Breast epithelium (tissue), 4 donors: ENCODE data around the gene VIP. TPM values are rescaled to one million over a fixed set of nuclear protein-coding genes. Genes with fewer than 3 reads are reported as not detected.

Experiments
- DNase-seq, 2 donors: peaks; one replicate each; pipeline ENCODE4 v3.0.0-alpha.2; 2019; ENCODE audit warnings: low spot score in 2 of 2
- H3K27ac ChIP-seq, 2 donors: fragments of 200-600 bp; sonication (generic) in 1 of 2; one replicate each; pipeline ENCODE4 v1.5.1; 2016 to 2019; ENCODE audit warnings: mild to moderate bottlenecking in 1 of 2
- H3K27me3 ChIP-seq, 2 donors: fragments of 200-600 bp; sonication (generic) in 1 of 2; one replicate each; pipeline versions ENCODE4 v1.5.1 to v1.6.0; 2017 to 2019; ENCODE audit warnings: control low read depth in 1 of 2, mild to moderate bottlenecking in 1 of 2
- H3K36me3 ChIP-seq: fragments of 200-600 bp; one replicate; pipeline ENCODE4 v1.5.1; 2019
- H3K4me1 ChIP-seq, 2 donors: fragments of 200-600 bp; sonication (generic); one replicate each; pipeline ENCODE4 v1.5.1; 2016 to 2019; ENCODE audit warnings: control low read depth in 1 of 2
- H3K4me3 ChIP-seq, 3 donors: fragments of 200-600 bp; sonication (generic); 1 replicate in 2 of 3; 2 replicates in 1 of 3; pipeline ENCODE4 v1.5.1; 2016 to 2019; ENCODE audit warnings: mild to moderate bottlenecking in 3 of 3, moderate library complexity in 2 of 3
- H3K9me3 ChIP-seq, 2 donors: fragments of 200-600 bp; sonication (generic) in 1 of 2; one replicate each; pipeline ENCODE4 v1.5.1; 2016 to 2019; ENCODE audit warnings: control low read depth in 1 of 2
- POLR2A ChIP-seq: fragments of 450-650 bp; IDR thresholded peaks from one replicate; pipeline ENCODE4 v1.6.1; 2016; ENCODE audit warnings: antibody characterized with exemption, mild to moderate bottlenecking, moderate library complexity
- POLR2AphosphoS5 ChIP-seq, 3 donors: sonication (generic); formaldehyde crosslinking; IDR thresholded peaks; one replicate each; pipeline ENCODE4 v1.6.1; 2017; ENCODE audit warnings: antibody characterized with exemption in 3 of 3
- intact Hi-C: fragments of 100-400 bp; cut with DNase I; formaldehyde crosslinking; loops from one replicate; pipeline ENCODE4 v1.15.1; 2023; ENCODE audit warnings: low total_unique reads
- total RNA-seq, 3 donors: library from RNA; depleted of rRNA; stranded (reverse); fragments of >200 nt; gene quantifications; one replicate each; pipeline ENCODE4 v1.1.0, GENCODE V29; 2016
- TF ChIP-seq, protein P1 (sequence below), 3 donors: fragments of 450-650 bp; IDR thresholded peaks; one replicate each; pipeline ENCODE4 v1.5.1; 2016 to 2017; ENCODE audit warnings: antibody characterized with exemption in 3 of 3, mild to moderate bottlenecking in 3 of 3, moderate library complexity in 3 of 3

VIP gene
- total RNA-seq, 3 donors from 2014 or later, result 0.48 to 1.5 (median 0.98) TPM

- no peak for DNase-seq
- H3K27me3 ChIP-seq, result no peaks in the 10 kb centered on the region
- intact Hi-C loops, result no loop called here
- peaks cover 0 to under 1% of the 10 kb centered on the region in 2 donors for H3K9me3 ChIP-seq
- H3K4me1 ChIP-seq, result no peaks in the 10 kb centered on the region
- no peak overlapping the region for H3K27ac ChIP-seq
- no peaks in the 10 kb centered on the region for H3K36me3 ChIP-seq
- TF ChIP-seq, protein P1, sequence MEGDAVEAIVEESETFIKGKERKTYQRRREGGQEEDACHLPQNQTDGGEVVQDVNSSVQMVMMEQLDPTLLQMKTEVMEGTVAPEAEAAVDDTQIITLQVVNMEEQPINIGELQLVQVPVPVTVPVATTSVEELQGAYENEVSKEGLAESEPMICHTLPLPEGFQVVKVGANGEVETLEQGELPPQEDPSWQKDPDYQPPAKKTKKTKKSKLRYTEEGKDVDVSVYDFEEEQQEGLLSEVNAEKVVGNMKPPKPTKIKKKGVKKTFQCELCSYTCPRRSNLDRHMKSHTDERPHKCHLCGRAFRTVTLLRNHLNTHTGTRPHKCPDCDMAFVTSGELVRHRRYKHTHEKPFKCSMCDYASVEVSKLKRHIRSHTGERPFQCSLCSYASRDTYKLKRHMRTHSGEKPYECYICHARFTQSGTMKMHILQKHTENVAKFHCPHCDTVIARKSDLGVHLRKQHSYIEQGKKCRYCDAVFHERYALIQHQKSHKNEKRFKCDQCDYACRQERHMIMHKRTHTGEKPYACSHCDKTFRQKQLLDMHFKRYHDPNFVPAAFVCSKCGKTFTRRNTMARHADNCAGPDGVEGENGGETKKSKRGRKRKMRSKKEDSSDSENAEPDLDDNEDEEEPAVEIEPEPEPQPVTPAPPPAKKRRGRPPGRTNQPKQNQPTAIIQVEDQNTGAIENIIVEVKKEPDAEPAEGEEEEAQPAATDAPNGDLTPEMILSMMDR (IDR thresholded peaks at IDR 0.05), result no peak
- no peak for TF ChIP-seq POLR2AphosphoS5 (IDR thresholded peaks at IDR 0.05)
- no peak for TF ChIP-seq POLR2A
- H3K4me3 ChIP-seq, result no peak overlapping the region
Measured at GRCh38 chr6:152727507-152727906, 23.1 kb upstream of the VIP start.

GRCh38 chr6:152734630-152735029 lies 16.0 kb upstream of the VIP start:
- Histone ChIP-seq H3K4me3 (no peak overlapping the region), H3K27ac (no peak overlapping the region), H3K9me3 (peaks cover 0 to 10% of the 10 kb centered on the region in 2 donors), H3K36me3 (no peaks in the 10 kb centered on the region), H3K27me3 (no peaks in the 10 kb centered on the region), H3K4me1 (no peaks in the 10 kb centered on the region)
- DNase-seq, result no peak
- intact Hi-C loops, result no loop called here
- no peak for TF ChIP-seq POLR2AphosphoS5 (IDR thresholded peaks at IDR 0.05)
- TF ChIP-seq, protein P1 (IDR thresholded peaks at IDR 0.05), result no peak
- TF ChIP-seq POLR2A, result no peak

GRCh38 chr6:152736687-152737273 lies 13.8 kb upstream of the VIP start:
- DNase-seq, result no peak
- intact Hi-C loops, result no loop called here
- no peaks in the 10 kb centered on the region for H3K27me3 ChIP-seq
- no peaks in the 10 kb centered on the region for H3K4me1 ChIP-seq
- no peak overlapping the region for H3K27ac ChIP-seq
- no peak for TF ChIP-seq POLR2AphosphoS5 (IDR thresholded peaks at IDR 0.05)
- no peak for TF ChIP-seq POLR2A
- TF ChIP-seq, protein P1 (IDR thresholded peaks at IDR 0.05), result no peak
- H3K36me3 ChIP-seq, result no peaks in the 10 kb centered on the region
- peaks cover 0 to 10% of the 10 kb centered on the region in 2 donors for H3K9me3 ChIP-seq
- H3K4me3 ChIP-seq, result no peak overlapping the region

DNA sequence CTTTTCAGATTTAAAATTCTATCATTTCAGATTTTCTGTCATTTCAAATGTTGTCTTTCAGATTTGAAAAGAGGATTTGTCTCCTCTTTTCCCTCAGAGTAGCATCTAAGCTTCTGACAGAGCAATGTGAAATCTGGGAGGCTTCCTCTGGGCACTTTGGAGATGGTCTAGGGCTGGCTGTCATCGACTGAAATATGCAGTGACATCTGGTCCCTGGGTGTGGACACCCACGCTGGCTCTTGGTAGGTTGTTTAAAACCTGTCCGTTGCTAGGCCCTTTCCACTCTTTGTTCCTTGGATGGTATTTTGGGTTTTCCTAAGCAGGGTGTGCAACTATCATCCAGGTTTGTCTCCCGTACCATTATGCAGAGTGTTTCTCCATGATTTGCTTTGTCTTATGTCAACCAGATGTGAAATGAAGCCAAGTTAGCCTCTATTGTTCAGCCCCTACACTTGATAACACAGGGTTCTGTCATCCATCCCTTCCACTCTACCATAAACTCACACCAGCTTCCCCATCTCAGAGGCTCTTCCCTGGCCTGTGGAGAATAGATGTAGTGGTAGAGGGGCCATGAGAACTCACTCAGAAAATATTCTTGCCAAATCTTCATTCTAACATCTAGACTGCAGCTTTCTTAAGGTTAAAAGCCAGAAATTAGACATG lies 5.0 kb upstream of the VIP start:
- DNase-seq, result no peak
- Histone ChIP-seq H3K4me3 (no peak overlapping the region), H3K27me3 (no peaks in the 10 kb centered on the region), H3K36me3 (no peaks in the 10 kb centered on the region), H3K9me3 (no peaks in the 10 kb centered on the region), H3K4me1 (no peaks in the 10 kb centered on the region), H3K27ac (no peak overlapping the region)
- TF ChIP-seq, protein P1 (IDR thresholded peaks at IDR 0.05), result no peak
- TF ChIP-seq POLR2A (no peak), POLR2AphosphoS5 (IDR thresholded peaks at IDR 0.05) (no peak)
- intact Hi-C loops, result no loop called here

DNA sequence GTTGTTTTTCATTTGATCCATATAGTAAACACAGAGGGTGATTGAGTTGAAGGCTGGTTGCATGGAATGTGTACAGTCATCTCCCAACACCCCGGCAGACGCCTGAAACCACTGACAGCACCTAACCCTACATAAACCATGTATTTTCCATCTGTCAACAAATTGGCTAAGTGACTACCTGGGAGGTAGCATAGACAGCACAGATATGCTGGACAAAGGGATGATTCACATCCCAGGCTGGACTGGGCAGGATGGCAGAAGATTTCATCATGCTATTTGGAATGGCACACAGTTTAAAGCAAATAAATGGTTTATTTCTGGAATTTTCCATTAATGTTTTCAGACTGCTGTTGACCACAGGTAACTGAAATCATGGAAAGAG lies 4.4 kb upstream of the VIP start:
- no peak for DNase-seq
- Histone ChIP-seq H3K27ac (no peak overlapping the region), H3K4me1 (no peaks in the 10 kb centered on the region), H3K4me3 (no peak overlapping the region), H3K36me3 (no peaks in the 10 kb centered on the region), H3K27me3 (no peaks in the 10 kb centered on the region), H3K9me3 (no peaks in the 10 kb centered on the region)
- intact Hi-C loops, result no loop called here
- TF ChIP-seq, protein P1 (IDR thresholded peaks at IDR 0.05), result no peak
- TF ChIP-seq POLR2A (no peak), POLR2AphosphoS5 (IDR thresholded peaks at IDR 0.05) (no peak)
